Jurkat, Clone E6-1 (cell line): ENCODE measurements around the gene MICAL3. TPM values are rescaled to one million over a fixed set of nuclear protein-coding genes. Genes with fewer than 3 reads are reported as not detected.
A peak's percentile ranks its signal among the peaks of the same experiment; 100 is the strongest.
"Not testable (repeated sequence)": the region's sequence is repeated elsewhere in the genome, so short reads cannot be mapped to it uniquely, and the experiment has no call there.

ENCODE experiments used
- DNase-seq: peaks from one replicate; pipeline ENCODE4 v3.0.0-alpha.2; 2011; ENCODE audit warnings: low read depth, low spot score
- H3K4me3 ChIP-seq: 2 replicates; pipeline ENCODE4 v1.5.1; 2011; ENCODE audit warnings: mild to moderate bottlenecking, low read length, control low read depth, moderate library complexity
- polyA plus RNA-seq: library from polyadenylated mRNA; unstranded; fragments of >200 nt; gene quantifications from one replicate; pipeline ENCODE4 v1.2.1, GENCODE V29; 2012; ENCODE audit warnings: missing spikeins; ENCODE audit not compliant: insufficient read length, insufficient read depth

The MICAL3 gene, protein sequence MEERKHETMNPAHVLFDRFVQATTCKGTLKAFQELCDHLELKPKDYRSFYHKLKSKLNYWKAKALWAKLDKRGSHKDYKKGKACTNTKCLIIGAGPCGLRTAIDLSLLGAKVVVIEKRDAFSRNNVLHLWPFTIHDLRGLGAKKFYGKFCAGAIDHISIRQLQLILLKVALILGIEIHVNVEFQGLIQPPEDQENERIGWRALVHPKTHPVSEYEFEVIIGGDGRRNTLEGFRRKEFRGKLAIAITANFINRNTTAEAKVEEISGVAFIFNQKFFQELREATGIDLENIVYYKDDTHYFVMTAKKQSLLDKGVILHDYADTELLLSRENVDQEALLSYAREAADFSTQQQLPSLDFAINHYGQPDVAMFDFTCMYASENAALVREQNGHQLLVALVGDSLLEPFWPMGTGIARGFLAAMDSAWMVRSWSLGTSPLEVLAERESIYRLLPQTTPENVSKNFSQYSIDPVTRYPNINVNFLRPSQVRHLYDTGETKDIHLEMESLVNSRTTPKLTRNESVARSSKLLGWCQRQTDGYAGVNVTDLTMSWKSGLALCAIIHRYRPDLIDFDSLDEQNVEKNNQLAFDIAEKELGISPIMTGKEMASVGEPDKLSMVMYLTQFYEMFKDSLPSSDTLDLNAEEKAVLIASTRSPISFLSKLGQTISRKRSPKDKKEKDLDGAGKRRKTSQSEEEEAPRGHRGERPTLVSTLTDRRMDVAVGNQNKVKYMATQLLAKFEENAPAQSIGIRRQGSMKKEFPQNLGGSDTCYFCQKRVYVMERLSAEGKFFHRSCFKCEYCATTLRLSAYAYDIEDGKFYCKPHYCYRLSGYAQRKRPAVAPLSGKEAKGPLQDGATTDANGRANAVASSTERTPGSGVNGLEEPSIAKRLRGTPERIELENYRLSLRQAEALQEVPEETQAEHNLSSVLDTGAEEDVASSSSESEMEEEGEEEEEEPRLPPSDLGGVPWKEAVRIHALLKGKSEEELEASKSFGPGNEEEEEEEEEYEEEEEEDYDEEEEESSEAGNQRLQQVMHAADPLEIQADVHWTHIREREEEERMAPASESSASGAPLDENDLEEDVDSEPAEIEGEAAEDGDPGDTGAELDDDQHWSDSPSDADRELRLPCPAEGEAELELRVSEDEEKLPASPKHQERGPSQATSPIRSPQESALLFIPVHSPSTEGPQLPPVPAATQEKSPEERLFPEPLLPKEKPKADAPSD (N-terminal part only)
- polyA plus RNA-seq, result 18.3 TPM

DNA sequence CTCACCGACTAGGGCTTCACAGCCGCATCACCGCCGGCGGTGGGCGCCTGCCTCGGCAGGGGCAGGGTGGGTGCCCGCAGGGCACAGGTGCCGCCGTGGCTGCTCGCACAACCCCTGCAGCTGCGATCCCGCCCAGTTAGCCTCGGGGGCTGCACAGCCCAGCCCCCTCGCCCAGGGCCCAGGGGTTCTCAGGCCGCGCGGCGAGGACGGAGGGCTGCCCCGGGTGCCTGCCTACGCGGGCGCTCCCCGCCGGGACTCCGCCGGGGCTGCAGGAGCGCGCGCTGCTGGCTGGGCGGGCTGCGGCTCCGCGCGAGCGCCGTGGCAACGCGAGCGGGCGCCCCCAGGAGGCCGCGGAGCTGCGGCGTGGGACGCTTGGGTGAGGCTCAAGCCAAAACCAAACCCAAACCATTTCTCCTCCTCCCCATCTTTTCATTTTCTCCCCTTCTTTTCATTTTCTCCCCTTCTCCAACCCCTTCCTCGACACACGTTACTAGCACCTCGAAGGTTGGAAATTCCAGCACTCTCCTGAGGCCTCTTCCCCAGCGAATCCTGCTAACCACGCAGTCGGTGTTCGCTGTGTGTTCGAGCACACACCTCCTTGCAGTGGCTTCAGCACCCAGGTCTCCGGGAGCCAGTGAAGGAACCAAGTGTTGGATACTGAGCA, at the start of gene MICAL3:
Gene MICAL3, minus strand, starts transcription at position 286 of the 664 bp plus-strand sequence. CDS start 117,749 bp downstream, outside the sequence.
- peak; percentile 39 for DNase-seq
- H3K4me3 ChIP-seq, result peak within 1 kb of the TSS; percentile 82

DNA sequence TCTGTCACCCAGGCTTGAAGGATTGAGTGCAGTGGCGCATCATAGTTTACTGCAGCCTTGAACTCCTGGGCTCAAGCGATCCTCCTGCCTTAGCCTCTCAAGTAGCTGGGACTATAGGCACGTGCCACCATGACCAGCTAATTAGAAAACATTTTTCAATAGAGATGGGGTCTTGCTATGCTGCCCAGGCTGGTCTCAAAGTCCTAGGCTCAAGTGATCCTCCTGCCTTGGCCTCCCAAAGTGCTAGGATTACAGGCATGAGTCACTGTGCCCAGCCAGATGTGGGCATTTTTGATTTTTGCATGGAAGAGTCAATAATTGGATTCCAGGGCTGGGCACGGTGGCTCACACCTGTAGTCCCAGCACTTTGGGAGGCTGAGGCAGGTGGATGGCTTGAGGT, 49.6 kb upstream of the MICAL3 start:
- DNase-seq, H3K4me3 ChIP-seq: not testable (repeated sequence)

DNA sequence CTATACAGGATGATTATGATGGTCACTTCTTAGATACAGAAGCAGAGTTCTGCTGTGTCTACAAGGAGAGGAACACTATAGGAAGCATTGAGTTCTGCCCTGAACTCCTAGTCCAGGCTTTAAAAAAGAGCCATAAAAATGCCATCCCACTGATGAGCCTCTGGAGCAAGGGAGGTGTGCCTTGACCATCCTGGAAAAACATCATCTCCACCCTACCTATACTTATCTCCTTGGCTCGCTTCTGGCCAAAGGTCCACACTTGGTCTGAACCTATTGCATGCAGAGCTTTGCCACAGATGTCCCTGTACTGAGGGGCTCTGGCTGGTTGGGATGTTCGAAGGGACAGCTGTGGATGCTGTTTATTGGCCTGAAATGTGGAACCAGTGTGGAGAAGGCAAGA, 49.1 kb upstream of the MICAL3 start:
- DNase-seq, result no peak
- no peak overlapping the region for H3K4me3 ChIP-seq

DNA sequence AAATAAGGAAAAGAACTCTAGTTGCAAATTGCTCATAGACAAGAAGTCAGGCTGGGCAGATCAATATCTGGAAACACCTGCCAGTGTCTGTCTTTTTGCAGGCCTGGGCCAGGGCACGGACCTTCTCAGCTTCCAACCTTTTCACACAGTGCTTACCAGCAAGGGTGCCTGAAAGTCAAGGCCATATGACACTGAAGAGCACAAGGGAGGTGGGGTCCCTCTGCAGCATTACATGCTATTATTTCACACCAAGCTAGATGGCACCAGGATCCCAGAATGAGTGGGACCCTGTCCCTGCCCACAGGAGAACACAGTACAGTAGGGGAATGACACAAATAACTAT, 47.6 kb upstream of the MICAL3 start:
- H3K4me3 ChIP-seq, result no peak overlapping the region
- DNase-seq, result no peak

DNA sequence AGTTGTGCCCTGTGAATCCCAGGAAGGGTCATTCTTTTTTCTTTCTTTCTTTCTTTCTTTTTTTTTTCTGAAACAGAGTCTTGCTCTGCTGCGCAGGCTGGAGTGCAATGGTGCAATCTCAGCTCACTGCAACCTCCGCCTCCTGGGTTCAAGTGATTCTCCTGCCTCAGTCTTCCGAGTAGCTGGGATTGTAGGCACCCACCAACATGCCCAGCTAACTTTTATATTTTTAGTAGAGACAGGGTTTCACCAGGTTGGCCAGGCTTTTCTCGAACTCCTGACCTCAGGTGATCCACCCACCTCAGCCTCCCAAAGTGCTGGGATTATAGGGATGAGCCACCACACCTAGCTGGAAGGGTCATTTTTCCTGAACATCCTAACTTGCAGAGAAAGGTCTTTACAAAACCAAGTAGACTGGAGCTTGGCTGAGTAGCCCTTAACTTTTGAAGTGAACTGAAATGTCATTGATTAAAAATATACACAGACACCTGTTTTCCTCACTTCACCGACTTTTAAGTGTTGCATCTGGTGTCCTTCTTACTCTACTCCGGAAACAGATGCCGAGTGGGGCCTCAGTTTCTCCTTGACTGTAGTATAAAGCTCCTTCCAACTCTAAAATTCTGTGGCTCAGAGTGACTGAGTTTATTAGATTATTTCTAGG, 47.1 kb upstream of the MICAL3 start:
- not testable (repeated sequence) for H3K4me3 ChIP-seq, DNase-seq

DNA sequence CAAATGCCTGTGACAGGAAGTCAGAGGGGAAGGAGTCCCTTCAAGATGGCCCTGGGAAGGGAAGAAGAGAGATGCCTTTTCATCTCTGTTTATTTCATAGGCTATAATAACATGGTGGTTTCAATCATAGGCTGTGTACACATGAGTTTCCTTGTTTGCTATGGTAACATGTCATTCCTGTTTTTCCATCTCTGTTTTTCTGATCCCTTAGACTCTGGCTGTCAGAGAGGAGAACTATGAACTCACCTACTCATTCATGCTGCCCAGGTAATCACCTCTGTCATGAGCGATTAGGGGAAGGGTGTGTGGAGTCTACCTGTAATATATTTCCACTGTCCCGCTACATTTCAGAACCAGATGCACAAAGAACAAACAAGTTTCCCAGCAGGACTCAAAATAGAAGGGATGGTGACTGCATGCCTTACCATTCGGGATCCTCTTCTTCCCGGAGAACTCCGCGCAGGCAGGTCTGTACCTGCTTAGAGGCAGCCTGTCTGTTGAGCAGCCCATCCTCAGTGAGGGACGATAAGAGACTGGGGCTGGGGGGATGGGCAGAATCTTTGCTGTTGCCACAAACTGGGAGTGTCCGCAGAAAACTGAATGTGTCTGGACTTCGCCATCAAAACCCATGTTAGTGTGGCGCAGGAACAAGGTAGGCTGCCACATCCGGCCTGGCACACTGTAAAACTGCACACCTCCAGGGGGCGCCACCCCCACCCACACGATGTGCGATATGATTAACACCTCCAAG, 46.4 kb upstream of the MICAL3 start:
- H3K4me3 ChIP-seq, result no peak overlapping the region
- DNase-seq, result no peak

DNA sequence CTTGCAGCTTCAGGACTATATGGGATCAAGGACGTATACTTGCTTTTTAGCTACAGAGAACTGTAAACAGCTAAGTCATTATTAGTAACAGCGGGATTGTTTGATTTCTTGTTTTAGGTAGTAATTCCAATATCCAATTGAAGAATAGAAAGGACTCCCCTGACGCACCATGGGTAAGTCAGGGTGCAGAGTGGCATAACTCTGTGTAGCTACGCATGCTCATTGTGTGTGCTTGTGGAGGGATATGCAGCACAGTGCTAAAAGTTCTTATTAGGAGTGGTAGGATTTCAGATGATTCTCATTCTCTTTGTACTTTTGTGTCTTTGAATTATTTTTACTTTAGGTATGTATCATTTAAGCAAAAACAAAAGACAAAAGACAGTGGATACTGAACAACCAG, 45.7 kb upstream of the MICAL3 start:
- no peak overlapping the region for H3K4me3 ChIP-seq
- DNase-seq, result no peak

DNA sequence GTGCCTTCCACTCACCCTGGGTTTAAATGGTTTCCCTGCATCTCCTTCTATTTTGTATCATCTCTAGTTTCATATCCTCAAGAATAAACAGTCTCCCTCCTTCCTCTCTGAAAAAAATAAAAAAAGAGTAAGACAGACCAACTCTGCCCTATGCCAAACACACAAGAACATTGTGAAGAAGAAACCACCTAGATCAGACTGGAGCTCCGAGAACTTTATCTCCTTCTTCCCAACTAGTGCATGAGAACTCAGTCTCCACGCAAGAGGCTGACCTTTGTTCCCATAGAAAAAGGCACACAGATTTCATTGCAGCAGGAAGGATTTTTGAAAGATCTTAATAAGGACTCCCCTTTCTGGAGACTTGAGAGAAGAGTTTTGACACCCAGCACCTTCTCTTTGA, 44.7 kb upstream of the MICAL3 start:
- DNase-seq, result no peak
- H3K4me3 ChIP-seq, result no peak overlapping the region

DNA sequence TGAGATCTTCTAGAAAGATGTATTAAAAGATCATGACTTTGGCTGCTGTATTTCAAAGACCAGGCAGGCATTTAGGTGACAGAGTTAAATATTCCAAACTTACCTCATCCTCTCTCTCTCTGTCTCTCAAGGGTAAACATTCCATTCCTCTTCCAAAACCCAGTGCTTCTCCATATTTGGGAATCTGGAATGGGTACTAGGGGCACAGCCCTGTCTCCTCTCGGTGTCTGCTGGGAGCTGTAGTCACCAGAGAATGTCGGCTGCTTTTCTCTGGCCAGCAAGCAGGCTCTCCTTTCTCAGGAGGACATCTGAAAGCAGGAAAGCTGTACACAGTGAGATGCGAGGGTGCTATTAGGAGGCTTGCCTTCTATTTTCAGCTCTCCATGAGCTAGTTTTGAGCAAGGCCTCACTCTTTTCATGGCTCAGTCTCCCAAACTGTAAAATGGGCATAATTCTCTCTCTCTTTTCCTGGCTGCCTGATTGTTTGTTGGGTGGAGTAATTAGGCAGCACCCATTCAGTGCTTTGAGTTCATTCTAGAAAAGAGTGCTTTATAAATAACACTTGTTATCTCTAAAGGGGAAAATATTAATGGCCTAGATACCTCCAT, 44.1 kb upstream of the MICAL3 start:
- no peak overlapping the region for H3K4me3 ChIP-seq
- DNase-seq, result no peak

DNA sequence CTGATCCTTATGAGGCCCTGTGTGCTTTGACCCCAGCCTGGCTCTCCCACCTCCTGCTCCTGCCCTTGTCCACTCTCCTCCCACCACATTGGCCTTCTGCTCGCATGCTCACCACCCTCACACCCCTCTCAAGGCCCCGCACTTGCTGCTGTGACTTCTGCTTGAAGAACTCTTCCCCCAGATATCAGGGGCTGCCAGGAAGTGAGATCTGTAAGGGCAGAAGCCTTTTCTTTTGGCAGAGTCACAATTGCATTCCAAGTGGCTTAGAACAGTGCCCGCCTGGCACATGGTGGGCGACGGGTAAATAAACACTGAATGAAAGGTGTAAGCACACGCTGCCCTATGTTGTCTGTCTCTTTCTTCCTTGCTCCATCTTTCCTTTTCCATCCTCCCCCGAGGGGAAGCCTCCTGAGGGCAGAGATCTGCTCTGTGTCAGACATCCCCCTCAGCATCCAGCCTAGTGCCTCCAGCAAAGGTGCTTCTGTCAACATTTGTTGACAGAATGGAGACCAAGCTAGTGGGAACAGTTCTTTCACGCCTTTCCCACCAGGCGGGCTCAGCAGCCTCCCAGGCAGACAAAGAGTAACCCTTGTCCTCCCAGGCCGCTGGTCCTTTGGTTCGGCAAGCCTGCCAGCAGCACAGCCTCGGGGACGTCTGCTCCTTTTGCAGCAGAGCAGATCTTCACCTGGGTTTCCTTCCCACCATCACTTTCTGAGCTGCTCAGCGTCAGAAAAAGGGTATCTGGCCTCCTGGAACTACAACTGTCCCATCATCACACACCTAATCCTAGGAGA, 43.4 kb upstream of the MICAL3 start:
- no peak for DNase-seq

DNA sequence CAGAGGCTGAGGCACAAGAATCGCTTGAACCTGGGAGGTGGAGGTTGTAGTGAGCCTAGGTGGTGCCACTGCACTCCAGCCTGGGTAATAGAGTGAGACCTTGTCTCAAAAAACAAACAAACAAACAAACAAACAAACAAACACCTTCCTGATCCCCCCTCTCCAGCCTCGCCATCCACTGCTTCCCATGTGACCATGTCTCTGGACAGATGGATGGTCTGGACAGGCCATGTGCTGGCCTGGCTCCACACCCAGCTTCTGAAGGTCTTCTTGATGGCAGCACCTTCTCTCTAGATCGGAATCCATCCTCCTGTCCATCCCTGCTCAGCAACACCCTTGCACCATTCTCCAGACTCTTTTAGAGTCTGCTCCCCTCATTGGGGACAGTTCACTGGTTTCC, 42.8 kb upstream of the MICAL3 start:
- no peak for DNase-seq
- no peak overlapping the region for H3K4me3 ChIP-seq

More for the DNA sequence above, 43.4 kb upstream of the MICAL3 start:
- H3K4me3 ChIP-seq, result no peak overlapping the region

DNA sequence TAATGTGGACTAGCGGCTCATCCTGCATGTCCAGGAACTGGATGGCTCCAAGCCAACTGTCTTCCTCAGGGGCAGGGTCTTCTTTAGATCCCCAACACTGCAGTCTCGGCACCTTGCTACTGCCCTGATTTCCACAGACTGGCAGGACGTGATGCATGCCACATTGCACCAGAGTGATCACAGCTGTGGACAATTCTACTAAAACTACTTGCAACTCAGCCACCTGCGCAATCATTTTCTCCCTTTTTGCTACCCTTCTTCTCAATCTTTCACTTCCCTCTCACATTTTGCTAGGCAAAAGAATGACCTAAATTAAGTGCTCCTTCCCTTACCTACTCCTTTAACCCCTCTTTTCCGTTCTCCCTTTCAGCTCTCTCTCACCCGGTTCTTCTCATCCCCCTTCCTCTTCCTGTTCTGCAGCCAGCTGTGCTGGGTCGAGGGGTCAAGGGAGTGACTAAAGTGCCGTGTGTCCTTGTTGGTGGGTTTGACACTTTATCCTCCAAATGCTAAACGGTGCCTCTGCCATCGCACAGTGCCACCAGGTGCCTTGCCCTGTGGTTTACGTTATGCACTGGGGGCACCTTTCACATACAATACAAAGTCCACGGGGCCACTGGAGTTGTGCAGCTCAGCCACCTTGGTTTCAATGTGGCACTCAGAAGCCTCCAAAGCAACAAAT, 42.0 kb upstream of the MICAL3 start:
- DNase-seq, result no peak
- no peak overlapping the region for H3K4me3 ChIP-seq

DNA sequence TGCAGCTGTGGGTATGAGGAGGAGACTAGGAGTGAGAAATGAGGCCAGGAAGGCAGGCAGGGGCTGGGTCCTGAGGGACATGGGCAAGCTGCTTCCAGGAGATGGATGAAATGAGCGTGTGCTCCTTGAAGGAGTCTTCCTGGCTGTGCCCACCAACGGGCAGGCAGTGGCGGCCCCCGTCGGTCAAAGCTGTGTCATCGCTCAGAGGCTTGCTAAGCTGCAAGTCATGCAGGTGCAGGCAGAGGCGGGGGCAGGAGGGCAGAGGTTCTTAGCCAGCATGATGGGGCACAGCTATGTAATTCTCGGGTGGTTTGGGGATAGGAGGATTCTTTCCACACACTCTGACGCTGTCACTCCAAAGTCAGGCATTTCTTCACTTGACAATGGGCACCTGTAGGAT, 40.9 kb upstream of the MICAL3 start:
- no peak for DNase-seq
- no peak overlapping the region for H3K4me3 ChIP-seq

DNA sequence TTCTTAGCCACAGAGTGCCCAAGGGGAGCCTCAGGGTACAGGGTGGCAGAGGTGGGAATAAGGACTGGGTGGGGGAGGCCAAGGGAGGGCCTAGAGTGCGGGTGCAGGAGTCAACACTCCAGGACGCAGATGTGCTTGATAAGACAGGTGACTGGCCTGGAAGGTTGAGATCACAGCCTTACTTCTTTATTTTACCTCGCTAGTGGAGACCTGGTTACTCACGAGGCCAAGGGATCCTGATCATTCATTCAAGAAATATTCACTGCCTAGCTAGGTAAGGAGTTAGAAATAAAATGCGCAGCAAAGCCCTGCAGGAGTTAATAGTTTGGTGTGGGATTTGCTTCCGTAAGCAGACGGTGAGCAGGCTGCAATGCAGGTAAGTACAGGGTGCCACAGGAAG, 40.3 kb upstream of the MICAL3 start:
- H3K4me3 ChIP-seq, result no peak overlapping the region
- no peak for DNase-seq

DNA sequence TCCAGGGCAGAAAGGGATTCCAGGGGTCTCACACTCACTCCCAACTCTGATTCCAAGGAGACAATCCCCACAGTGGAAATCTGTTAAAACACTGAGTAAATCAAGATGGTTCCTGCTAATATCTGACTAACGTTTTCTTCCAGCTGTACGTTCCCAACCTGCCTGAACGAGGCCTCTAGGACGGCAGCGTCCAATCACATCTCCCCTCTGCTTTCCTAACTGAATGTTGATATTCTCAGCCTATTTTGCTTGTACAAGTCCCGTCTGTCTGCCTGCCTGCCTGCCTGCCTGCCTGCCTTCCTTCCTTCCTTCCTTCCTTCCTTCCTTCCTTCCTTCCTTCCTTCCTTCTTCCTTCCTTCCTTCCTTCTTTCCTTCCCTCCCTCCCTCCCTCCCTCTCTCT, 39.4 kb upstream of the MICAL3 start:
- DNase-seq, H3K4me3 ChIP-seq: not testable (repeated sequence)

DNA sequence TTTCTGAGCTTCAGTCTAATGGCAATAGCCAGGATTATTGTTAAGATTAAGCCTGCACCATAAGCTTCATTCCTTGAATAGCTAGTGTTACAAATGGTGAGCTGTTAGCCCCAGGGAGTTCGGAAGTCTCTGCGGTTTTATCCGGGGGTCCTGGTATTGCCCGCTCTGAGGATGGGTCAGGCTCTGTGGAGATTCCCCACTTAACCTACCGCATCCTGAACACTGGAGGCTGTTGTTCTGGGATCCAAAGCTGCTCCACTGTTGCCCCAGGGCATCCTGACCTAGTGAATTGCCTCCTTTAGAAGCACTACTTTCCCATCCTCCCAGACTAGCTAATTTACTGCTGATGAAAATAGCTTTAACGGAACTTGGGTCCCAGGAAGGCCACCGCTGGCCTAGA, 38.9 kb upstream of the MICAL3 start:
- no peak for DNase-seq
- no peak overlapping the region for H3K4me3 ChIP-seq
